Neural cell (in vitro differentiated cells): ENCODE measurements around the gene AKAP9.

Experiments
- EP300 ChIP-seq: fragments of 450-650 bp; conservative IDR thresholded peaks from 2 replicates; pipeline ENCODE4 v1.6.1; 2014; ENCODE audit warnings: antibody characterized with exemption, mild to moderate bottlenecking, moderate library complexity; ENCODE audit not compliant: poor library complexity, severe bottlenecking
- POLR2AphosphoS5 ChIP-seq: IDR thresholded peaks from 2 replicates; pipeline ENCODE4 v1.6.1; 2012
- SMC3 ChIP-seq: fragments of 450-650 bp; conservative IDR thresholded peaks from 2 replicates; pipeline ENCODE4 v1.6.1; 2014; ENCODE audit warnings: antibody characterized with exemption, mild to moderate bottlenecking, moderate library complexity; ENCODE audit not compliant: poor library complexity
- TF ChIP-seq, protein P1 (sequence below): fragments of 450-650 bp; IDR thresholded peaks from 2 replicates; pipeline ENCODE4 v1.5.1; 2014; ENCODE audit warnings: antibody characterized with exemption, mild to moderate bottlenecking, moderate library complexity; ENCODE audit not compliant: poor library complexity, severe bottlenecking
- TF ChIP-seq, protein P2 (sequence below): IDR thresholded peaks from 2 replicates; pipeline ENCODE4 v1.6.1; 2012; ENCODE audit warnings: borderline replicate concordance

DNA sequence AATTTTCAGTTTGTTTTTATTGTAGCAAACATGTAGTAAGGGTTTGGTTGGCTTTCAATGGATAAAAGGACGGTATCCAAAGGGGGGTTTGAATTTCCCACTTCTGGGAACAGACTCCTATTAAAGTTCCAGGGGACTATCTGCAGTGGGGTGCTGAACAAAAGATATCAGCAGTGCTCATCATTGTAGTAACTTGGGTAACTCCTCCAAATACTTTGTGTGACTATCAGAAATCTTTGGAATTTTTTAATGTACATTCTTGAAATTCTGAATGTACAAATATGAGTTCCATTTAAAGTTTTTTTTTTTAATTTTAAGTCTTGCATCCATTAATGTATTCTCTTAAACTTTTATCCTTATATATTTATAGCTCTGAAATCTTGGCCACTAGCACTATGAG is 151.5 kb downstream of the AKAP9 start:
- TF ChIP-seq, protein P1, sequence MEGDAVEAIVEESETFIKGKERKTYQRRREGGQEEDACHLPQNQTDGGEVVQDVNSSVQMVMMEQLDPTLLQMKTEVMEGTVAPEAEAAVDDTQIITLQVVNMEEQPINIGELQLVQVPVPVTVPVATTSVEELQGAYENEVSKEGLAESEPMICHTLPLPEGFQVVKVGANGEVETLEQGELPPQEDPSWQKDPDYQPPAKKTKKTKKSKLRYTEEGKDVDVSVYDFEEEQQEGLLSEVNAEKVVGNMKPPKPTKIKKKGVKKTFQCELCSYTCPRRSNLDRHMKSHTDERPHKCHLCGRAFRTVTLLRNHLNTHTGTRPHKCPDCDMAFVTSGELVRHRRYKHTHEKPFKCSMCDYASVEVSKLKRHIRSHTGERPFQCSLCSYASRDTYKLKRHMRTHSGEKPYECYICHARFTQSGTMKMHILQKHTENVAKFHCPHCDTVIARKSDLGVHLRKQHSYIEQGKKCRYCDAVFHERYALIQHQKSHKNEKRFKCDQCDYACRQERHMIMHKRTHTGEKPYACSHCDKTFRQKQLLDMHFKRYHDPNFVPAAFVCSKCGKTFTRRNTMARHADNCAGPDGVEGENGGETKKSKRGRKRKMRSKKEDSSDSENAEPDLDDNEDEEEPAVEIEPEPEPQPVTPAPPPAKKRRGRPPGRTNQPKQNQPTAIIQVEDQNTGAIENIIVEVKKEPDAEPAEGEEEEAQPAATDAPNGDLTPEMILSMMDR = no peak
- TF ChIP-seq EP300 (no peak), POLR2AphosphoS5 (no peak), SMC3 (no peak)
- TF ChIP-seq, protein P2, sequence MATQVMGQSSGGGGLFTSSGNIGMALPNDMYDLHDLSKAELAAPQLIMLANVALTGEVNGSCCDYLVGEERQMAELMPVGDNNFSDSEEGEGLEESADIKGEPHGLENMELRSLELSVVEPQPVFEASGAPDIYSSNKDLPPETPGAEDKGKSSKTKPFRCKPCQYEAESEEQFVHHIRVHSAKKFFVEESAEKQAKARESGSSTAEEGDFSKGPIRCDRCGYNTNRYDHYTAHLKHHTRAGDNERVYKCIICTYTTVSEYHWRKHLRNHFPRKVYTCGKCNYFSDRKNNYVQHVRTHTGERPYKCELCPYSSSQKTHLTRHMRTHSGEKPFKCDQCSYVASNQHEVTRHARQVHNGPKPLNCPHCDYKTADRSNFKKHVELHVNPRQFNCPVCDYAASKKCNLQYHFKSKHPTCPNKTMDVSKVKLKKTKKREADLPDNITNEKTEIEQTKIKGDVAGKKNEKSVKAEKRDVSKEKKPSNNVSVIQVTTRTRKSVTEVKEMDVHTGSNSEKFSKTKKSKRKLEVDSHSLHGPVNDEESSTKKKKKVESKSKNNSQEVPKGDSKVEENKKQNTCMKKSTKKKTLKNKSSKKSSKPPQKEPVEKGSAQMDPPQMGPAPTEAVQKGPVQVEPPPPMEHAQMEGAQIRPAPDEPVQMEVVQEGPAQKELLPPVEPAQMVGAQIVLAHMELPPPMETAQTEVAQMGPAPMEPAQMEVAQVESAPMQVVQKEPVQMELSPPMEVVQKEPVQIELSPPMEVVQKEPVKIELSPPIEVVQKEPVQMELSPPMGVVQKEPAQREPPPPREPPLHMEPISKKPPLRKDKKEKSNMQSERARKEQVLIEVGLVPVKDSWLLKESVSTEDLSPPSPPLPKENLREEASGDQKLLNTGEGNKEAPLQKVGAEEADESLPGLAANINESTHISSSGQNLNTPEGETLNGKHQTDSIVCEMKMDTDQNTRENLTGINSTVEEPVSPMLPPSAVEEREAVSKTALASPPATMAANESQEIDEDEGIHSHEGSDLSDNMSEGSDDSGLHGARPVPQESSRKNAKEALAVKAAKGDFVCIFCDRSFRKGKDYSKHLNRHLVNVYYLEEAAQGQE = no peak
